Activated CD4-positive, alpha-beta T cell treated with anti-CD3 and anti-CD28 coated beads, Interleukin-2, amount 50 U/mL, for 16 hours (primary cell): ENCODE data around the gene SLC16A2.
"Not testable (repeated sequence)": the region's sequence is repeated elsewhere in the genome, so short reads cannot be mapped to it uniquely, and the experiment has no call there.

Experiments
- DNase-seq: peaks from one replicate; pipeline ENCODE4 v3.0.0-alpha.2; 2020

The SLC16A2 gene

DNA sequence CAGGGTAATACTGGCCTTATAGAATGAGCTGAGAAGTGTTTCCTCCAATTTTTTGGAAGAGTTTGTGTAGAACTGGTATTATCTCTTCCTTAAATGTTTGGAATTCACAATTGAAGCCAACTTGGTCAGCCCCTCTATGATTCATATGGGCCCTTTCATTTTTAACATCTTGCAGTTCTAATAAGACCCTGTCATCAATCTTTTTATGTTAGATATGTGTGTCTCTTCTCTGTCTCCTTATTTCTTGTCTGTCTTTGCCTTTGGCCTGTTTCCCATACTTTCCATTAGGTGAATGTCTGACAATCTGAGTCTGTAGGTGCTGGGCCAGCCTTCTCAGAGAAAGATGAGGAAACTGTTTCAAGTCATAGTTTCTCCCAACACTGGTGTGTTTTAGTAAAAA lies 88.7 kb downstream of the SLC16A2 start:
- no peak for DNase-seq

GRCh38 chrX:74510401-74510800 lies 89.1 kb downstream of the SLC16A2 start:
- DNase-seq, result peak; percentile 9

DNA sequence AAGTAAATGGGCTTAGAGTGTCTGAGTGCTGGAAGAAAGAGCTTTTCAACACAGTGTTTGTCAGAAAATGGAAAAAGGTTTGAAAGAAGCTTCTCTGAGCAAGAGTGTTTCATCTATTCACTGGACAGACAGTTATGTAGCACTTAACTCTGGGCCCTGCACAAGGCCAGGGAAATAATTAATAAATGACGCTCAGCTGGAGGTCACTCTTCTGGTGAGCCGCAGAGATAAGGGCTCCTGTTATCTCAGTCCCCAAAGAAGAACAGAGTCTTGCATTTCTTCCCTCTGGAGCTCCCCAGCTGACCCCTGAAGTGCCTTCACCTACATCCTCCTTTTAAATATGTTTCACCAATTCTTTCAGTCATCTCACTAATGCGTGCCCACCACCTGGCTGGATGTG lies 90.4 kb downstream of the SLC16A2 start:
- DNase-seq, result no peak

GRCh38 chrX:74514384-74514783 lies 93.1 kb downstream of the SLC16A2 start:
- DNase-seq, result no peak

- no peak for DNase-seq
Measured at GRCh38 chrX:74515356-74515755, 94.1 kb downstream of the SLC16A2 start.

DNA sequence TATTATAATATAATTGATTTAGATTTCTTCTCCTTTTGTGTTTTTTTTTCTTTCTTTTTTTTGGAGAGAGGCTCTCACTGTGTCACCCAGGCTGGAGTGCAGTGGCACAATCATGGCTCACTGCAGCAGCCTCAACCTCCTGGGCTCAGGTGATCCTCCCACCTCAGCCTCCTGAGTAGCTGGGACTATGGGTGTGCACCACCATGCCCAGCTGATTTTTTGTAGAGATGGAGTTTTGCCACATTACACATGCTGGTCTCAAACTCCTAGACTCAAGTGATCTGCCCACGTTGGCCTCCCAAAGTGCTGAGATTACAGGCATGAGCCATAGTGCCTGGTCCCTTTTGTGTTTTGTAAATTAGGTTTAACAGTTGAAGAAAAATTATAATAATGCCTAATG lies 94.7 kb downstream of the SLC16A2 start:
- not testable (repeated sequence) for DNase-seq

DNA sequence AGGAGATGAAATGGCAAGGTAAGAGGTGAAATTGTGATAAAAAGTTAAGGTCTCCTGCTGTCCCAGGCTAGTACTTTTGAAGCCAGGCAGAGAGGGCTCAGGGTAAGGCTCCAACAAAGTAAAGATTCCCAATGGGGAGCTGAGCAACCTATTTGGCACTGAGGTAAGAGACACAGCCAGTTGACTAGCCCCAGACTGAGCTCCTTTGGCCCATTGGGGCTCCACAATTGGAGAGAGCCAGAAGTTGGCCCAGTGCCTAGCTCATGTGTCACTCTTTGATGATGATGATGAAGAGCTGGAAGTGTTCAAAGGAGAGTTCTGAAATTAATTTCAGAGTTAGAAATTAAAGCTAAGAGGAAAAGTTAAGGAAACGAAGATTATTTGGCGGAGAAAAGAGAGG lies 98.6 kb downstream of the SLC16A2 start:
- DNase-seq, result no peak

- DNase-seq, result no peak
Measured at GRCh38 chrX:74520291-74520690, 99.0 kb downstream of the SLC16A2 start.

- no peak for DNase-seq
Measured at GRCh38 chrX:74520896-74521295, 99.6 kb downstream of the SLC16A2 start.

DNA sequence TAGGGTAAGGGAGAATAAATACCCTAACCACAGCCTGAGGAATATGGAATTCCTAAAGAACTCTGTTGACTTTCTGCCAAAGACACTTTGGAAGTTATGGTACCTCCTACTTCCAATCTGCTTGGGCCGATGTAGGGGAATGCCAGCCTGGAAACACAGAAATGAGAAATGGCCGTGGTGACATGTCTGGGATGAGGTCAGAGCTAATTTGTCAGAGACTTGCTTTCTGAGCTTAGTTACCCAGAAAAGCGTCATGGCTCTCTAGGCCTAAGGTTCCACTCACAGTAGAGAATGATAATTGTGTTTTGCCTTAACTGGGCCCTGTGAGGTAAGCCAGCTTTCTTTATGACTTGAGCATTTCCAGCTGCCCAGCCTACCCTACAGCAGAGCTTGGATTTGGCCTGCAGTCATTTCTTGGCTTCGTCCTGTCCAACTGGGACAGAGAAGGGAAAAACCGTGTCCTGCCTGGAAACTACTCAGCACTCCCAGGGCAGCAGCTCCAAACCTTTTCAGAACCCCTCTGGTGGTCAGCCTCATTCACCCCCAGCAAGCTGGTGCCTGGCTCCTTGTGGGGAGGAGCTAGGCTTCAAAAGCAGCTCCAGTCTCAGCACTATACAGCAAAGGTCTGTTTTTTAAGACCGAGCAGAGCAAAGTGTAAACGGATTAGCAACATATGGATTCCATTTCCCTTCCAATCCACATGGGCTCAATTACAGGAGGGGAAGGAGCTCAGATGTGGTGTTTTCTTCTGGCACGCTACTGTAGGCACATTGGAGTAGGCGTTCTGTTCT lies 100.9 kb downstream of the SLC16A2 start:
- DNase-seq, result no peak

DNA sequence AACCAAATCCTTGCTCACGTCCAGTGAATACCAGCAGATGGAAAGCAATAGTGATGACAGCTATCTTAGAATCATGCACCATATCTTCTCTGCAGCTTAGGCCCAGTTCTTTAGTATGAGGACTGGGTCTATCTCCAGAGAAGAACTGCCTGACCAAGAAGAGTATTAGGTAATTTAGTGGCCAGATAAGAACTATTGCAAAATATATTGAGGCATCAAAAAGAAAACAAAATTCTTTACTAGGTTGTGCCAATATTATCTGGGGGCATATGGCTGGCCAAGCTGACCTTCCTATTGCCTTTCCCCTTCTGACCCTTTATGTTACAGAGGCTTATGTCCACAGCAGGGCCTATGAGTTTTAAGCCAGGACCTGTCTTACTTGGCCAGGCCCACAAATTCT lies 101.9 kb downstream of the SLC16A2 start:
- no peak for DNase-seq

DNA sequence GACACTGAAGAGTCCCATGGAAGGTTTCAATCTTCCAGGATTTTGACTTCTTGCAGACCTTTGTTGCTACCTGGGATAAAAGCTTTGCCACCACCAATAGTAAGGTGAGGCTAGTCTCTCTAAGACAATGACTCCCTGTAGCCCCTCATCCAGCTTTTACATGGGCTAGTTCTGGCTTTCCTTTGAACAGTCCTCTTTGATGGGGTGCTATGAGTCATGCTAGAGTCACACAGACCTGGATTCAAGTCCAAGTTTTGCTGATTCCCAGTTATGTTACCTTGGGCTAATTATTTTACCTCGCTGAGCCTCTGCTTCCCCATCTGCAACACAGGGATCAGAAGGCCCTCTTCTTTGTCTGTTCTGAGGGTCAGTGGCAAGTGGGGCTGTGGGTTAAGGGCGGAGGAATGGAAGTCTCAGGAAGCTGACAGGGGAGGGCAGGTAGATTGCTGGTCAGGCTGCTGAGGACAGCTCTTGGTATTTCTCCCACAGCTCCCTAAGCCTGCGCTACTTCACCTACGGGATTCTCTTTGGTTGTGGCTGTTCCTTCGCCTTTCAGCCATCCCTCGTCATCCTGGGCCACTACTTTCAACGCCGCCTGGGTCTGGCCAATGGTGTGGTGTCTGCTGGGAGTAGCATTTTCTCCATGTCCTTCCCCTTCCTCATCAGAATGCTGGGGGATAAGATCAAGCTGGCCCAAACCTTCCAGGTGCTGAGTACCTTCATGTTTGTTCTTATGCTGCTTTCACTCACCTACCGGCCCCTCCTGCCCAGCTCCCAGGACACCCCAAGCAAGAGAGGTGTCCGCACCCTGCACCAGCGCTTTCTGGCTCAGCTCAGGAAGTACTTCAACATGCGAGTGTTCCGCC lies 102.8 kb downstream of the SLC16A2 start:
- DNase-seq, result no peak

- no peak for DNase-seq
Measured at GRCh38 chrX:74525116-74525515, 103.8 kb downstream of the SLC16A2 start.

DNA sequence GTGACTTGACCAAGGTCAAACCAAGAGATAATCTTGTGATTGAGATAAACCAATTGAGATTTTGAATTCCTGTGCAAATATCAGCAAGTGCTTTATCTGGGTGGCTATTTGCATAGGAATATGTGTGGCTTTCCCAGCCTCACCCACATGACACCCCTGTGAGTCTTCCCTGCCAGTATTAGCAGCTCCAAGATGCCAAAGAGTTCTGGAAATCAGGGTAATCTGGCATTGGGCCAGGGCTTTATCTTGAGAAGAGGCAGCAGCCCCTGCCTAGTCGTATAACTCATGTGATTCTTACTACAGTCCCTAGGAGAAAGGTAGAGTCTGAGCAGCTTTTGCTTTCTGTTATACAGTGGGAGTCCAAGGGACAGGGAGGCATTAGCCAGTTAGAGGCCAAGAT lies 105.5 kb downstream of the SLC16A2 start:
- DNase-seq, result no peak

GRCh38 chrX:74527350-74527749 lies 106.1 kb downstream of the SLC16A2 start:
- DNase-seq, result no peak

GRCh38 chrX:74529311-74529710 lies 108.0 kb downstream of the SLC16A2 start:
- DNase-seq, result no peak

DNA sequence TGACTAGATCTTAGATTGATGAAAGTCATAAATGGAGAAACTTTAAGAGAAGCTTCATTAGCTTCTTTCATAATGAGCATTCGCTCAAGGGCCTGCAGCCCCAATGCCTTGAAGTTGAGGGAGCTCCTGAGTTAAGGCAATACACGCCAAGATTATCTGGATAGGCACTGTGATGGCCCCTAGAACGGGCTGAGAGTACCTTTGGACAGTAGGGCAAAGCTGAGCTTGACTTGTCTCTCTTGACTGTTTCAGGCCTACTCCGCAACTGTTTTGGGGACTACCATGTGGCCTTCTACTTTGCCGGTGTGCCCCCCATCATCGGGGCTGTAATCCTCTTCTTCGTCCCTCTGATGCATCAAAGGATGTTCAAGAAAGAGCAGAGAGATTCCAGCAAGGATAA lies 109.8 kb downstream of the SLC16A2 start:
- no peak for DNase-seq

DNA sequence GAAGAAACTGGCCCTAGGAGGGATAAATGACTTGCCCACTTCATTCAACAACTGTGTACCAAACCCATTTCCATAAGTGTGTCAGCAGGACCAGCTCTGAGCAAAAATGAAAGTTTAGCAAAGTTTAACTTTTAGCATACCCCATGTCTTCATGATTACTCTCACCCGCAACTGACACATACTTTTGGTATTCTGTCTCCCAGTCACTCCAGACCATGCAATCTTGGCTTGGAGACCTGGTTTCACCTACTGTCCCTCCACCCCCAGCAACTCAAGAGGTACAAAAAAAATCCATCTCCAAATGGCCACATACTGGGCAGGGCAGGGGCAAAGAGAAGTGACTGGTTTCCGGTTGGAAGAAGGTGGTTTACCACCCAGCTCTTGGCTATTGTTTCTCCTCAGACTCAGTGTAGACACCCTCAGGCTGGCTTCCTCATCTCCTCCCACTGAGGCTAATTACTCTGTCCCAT lies 113.3 kb downstream of the SLC16A2 start:
- DNase-seq, result peak; percentile 74

- DNase-seq, result no peak
Measured at GRCh38 chrX:74535086-74535407, 113.8 kb downstream of the SLC16A2 start.

GRCh38 chrX:74535408-74536151 lies 114.3 kb downstream of the SLC16A2 start:
- DNase-seq, result peak; percentile 21

DNA sequence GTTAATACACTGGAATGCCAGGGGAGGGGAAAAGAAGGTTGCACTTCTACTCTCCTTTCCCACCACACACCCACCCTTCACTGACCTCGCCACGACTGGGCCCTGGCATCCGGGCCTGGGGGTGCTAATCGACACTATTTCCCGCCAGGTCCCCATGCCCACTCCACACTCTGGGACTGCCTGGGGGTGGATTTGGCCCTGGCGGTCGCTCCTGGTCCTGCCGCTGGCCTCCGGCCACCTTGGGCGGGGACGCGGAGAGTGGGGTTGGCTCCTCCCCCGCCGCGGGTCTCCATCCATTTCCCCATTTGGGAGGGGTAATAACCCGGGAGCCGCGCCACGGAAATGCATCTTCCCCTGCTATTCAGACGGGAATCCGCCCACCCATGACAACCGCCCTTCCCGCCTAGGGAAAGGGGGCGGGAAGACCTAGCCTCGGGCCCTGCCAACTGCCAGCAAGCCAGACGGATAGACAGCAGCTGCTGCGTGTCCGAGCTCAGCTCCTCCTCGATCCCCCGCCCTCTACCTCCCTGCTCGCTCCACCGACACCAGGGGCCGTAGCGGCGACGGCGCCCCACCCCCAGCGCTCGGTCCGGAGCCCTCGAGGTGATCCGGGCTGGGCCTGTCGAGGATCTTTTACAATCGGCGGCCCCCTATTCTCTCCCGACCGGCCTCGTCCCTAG lies 115.0 kb downstream of the SLC16A2 start:
- DNase-seq, result peak; percentile 7

DNA sequence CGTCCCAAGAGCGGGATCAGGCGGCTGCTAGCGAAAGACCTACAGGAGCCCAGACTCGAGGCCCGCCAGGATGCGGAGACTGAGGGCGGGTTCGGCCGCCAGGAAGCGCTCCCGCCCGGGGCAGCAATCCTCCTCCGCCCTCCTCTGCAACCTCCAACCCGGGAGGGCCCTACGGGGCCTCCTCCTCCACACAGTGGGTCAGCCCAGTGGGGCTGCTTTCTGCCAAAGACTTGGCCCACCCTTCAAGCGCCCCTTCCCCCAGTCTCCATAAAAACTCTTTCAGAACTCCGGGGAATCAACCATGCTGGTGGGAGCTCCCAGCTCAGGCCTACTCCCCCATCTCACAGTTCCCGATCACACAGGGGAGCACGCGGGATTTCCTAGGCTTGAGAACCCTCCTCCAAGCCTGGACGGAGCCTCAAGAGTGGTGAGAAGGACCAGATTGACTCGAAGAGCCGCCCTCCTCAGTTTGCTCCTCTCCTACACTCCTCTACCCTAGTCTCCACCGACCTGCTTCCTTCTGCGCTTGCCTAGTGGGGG lies 115.6 kb downstream of the SLC16A2 start:
- DNase-seq, result no peak
